ENCODE results near the gene GYPE. TPM values are rescaled to one million over a fixed set of nuclear protein-coding genes. Genes with fewer than 3 reads are reported as not detected.
"Not testable (repeated sequence)": the region's sequence is repeated elsewhere in the genome, so short reads cannot be mapped to it uniquely, and the experiment has no call there.

Gene GYPE
- total RNA-seq, 4 donors from 2014 or later: 0.35 to 1.2 (median 0.47) TPM; not detected in 1

DNA sequence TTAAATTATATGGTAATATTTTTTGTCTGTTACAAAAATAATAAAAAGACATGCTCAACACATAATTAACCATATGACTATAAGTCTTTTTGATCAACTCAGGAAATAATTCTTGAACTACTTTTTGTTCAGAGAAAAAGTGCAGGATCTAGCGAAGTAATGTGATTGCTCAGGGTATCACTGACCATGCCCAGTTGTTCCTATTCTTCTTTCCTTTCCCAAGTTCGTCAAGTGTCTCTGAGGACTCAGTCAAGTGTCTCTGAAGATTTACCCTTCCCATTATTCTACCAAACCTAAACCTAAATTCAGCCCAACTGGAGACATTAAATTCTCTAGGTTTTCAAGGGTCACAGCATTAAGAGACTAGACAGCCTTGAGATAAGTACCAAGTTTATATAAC, 5.5 kb upstream of the GYPE start:
- H3K27me3 ChIP-seq, ATAC-seq, H3K36me3 ChIP-seq, H3K27ac ChIP-seq, H3K9me3 ChIP-seq, H3K4me1 ChIP-seq: not testable (repeated sequence)
- 56 to 80% methylated on average over 2 of the region's 2 CpGs for WGBS, 2 donors (ENCODE audit: low coverage in 1 of 2)
- H3K4me3 ChIP-seq: peak overlapping the region in 1 of 2 donors; percentile 52

DNA sequence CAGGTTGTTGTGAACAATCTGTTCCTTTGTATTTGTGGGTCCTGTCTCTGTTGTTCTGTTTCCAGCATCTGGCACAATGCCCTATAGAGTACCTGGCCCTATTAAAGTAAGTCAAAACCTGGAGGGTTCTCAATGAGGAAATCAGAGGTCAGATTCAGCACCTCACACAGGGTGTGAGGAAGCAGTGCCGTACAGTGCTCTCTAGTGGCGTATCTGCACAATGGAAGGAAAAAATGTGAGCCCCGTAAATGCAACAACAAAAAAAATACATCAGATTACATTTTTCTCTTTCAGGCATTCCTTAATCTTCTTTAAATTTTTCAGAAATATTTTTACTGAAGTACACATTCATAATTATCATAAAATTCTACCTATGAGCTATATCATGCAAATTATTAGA, 2.5 kb upstream of the GYPE start:
- TF ChIP-seq, protein P1, sequence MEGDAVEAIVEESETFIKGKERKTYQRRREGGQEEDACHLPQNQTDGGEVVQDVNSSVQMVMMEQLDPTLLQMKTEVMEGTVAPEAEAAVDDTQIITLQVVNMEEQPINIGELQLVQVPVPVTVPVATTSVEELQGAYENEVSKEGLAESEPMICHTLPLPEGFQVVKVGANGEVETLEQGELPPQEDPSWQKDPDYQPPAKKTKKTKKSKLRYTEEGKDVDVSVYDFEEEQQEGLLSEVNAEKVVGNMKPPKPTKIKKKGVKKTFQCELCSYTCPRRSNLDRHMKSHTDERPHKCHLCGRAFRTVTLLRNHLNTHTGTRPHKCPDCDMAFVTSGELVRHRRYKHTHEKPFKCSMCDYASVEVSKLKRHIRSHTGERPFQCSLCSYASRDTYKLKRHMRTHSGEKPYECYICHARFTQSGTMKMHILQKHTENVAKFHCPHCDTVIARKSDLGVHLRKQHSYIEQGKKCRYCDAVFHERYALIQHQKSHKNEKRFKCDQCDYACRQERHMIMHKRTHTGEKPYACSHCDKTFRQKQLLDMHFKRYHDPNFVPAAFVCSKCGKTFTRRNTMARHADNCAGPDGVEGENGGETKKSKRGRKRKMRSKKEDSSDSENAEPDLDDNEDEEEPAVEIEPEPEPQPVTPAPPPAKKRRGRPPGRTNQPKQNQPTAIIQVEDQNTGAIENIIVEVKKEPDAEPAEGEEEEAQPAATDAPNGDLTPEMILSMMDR (IDR thresholded peaks at IDR 0.05): peak in 1 of 4 experiments; percentile 40
- 29 to 35% methylated on average over 3 of the region's 3 CpGs for WGBS, 2 donors (ENCODE audit: low coverage in 1 of 2)
- ATAC-seq: not testable (repeated sequence)

GRCh38 chr4:143904431-143904830, 928 bp downstream of the GYPE start:
- H3K36me3 ChIP-seq, H3K4me1 ChIP-seq, H3K4me3 ChIP-seq, H3K9me3 ChIP-seq, H3K27me3 ChIP-seq, ATAC-seq, H3K27ac ChIP-seq: not testable (repeated sequence)

More for the DNA sequence above, 2.5 kb upstream of the GYPE start:
- not testable (repeated sequence) for H3K36me3 ChIP-seq, H3K4me3 ChIP-seq, H3K9me3 ChIP-seq, H3K27me3 ChIP-seq, H3K4me1 ChIP-seq, H3K27ac ChIP-seq

DNA sequence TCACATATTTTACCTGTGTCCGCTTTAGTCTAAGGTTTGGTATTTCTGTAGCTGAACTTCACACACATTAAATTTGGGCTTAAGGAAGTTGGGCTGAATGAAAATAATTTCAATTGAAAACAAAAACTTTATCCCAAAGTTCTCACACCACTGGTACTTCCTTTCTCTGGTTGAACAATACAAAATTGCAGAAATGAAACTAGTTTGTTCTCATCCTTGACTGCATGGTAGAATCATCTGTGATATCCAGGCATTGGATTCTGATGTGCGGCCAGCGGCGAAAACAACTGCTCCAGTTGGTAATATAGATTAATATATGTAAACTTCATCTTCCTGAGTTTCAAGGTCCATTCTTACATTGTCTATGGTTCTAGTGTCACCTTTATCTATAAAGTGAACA, 15.0 kb downstream of the GYPE start:
- not testable (repeated sequence) for H3K27me3 ChIP-seq, H3K9me3 ChIP-seq, ATAC-seq, H3K27ac ChIP-seq, H3K4me1 ChIP-seq, H3K4me3 ChIP-seq, H3K36me3 ChIP-seq
- 0 to 66% methylated on average over 1 to 4 of the region's 4 CpGs for WGBS, 2 donors (ENCODE audit: low coverage in 1 of 2)

DNA sequence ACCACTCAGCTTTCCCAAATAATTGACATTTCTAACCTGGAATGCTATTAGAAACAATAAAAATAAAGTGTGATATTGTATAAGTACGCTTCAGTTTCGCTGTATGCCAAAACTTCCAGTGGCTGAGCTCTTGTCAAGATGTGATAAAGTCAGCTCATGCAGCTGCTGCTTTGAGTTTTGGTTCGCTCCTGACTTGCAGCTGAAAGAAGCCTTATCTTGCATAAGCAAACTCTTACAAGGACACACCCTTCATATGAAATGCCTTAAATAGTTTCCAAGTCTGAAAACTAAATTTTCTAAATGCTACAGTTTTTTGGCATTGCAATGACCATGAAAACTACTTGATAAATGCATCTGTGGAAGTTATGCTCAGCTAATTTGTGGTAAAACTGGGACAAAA, 17.2 kb downstream of the GYPE start:
- no CpG with 5 or more reads among the region's 3 CpGs for WGBS, 2 donors (ENCODE audit: low coverage in 1 of 2)
- H3K9me3 ChIP-seq, ATAC-seq, H3K4me1 ChIP-seq, H3K27me3 ChIP-seq, H3K4me3 ChIP-seq, H3K36me3 ChIP-seq, H3K27ac ChIP-seq: not testable (repeated sequence)

DNA sequence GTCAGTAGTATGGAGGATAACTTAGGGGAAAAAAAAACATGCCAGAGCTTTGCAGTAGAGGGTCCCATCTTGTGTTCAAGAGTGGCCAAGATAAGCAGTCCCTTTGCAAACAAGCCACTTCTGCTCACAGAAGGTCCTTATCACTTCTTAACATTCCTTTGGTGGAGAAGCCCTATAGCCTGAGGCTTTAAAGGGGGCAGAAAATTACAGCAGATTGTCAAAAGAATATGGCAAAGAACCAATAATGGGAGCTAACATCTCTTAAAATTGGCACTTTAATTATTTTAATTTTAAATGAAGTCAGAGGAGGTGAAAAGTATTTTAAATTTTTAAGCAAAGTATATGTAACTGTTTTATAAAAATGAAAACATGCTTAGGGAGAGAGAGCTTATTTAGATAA, 20.4 kb downstream of the GYPE start:
- not testable (repeated sequence) for H3K9me3 ChIP-seq, H3K36me3 ChIP-seq, H3K4me1 ChIP-seq, H3K27me3 ChIP-seq, H3K4me3 ChIP-seq, ATAC-seq, H3K27ac ChIP-seq

- H3K36me3 ChIP-seq: no peaks in the 10 kb centered on the region
- ATAC-seq: no peak
- H3K4me1 ChIP-seq: no peaks in the 10 kb centered on the region
- no peak for TF ChIP-seq POLR2A (IDR thresholded peaks at IDR 0.05)
- no peak for TF ChIP-seq EP300 (IDR thresholded peaks at IDR 0.05)
- TF ChIP-seq, protein P1 (IDR thresholded peaks at IDR 0.05): no peak
- TF ChIP-seq POLR2AphosphoS5 (IDR thresholded peaks at IDR 0.05): no peak
- H3K4me3 ChIP-seq: no peak overlapping the region
- no peaks in the 10 kb centered on the region for H3K27me3 ChIP-seq
- no peaks in the 10 kb centered on the region for H3K9me3 ChIP-seq
- H3K27ac ChIP-seq: no peak overlapping the region
Measured at GRCh38 chr4:143883529-143883928, 21.8 kb downstream of the GYPE start.

- TF ChIP-seq EP300 (IDR thresholded peaks at IDR 0.05) (no peak), POLR2A (IDR thresholded peaks at IDR 0.05) (no peak), POLR2AphosphoS5 (IDR thresholded peaks at IDR 0.05) (no peak)
- TF ChIP-seq, protein P1 (IDR thresholded peaks at IDR 0.05): no peak
- no peak for ATAC-seq
- no peak overlapping the region for H3K27ac ChIP-seq
- H3K36me3 ChIP-seq: no peaks in the 10 kb centered on the region
- 57 to 79% methylated on average over 1 to 4 of the region's 4 CpGs for WGBS, 2 donors (ENCODE audit: low coverage in 1 of 2)
- H3K4me1 ChIP-seq: no peaks in the 10 kb centered on the region
- H3K9me3 ChIP-seq: no peaks in the 10 kb centered on the region
- no peaks in the 10 kb centered on the region for H3K27me3 ChIP-seq
- H3K4me3 ChIP-seq: no peak overlapping the region
Measured at GRCh38 chr4:143882892-143883291, 22.5 kb downstream of the GYPE start.

DNA sequence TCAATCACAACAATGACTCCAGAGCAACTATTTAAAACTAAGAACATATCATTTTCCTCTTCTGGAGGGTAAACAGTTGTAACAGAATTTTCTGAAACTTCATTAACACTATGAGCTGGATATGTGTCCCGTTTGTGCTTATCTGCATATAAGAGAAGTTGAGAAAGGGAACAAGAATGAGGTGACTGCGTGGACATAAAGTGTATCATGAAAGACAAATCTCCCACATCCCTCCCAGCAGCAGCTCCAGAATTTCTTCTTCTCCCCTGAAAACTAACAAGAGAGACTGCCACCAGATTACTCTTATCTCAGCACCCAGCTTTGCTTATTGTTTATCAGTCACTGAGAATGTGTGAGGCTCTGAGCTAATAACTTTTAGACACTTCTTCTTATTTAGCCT, 25.8 kb downstream of the GYPE start:
- not testable (repeated sequence) for H3K4me1 ChIP-seq, H3K27me3 ChIP-seq, H3K9me3 ChIP-seq, H3K36me3 ChIP-seq, H3K27ac ChIP-seq, H3K4me3 ChIP-seq, ATAC-seq
- WGBS, 2 donors (ENCODE audit: low coverage in 1 of 2): 51 to 67% methylated on average over 2 of the region's 2 CpGs

DNA sequence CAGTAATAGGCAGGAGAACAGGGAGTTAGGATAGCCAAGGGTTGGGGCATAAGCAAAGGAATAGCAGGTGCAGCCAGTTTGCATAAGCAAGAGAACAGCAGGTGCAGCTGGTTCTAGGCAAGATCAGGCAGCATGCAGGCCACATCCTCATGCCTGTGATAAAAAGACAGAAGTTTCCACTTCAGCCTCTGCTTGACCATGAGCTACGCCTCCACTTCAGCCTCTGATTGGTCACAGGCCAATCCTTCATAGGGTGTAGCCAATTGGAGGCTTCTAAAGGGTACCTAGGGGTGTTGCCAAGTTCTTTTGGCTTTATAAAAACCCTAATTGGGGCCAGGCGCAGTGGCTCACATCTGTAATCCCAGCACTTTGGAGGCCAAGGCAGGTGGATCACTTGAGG, 30.0 kb downstream of the GYPE start:
- H3K4me3 ChIP-seq, H3K9me3 ChIP-seq, H3K4me1 ChIP-seq, H3K27me3 ChIP-seq, ATAC-seq, H3K36me3 ChIP-seq, H3K27ac ChIP-seq: not testable (repeated sequence)
- 100% methylated on average over 1 of the region's 2 CpGs; no CpG with 5 or more reads in 1 of the 2 donors for WGBS, 2 donors (ENCODE audit: low coverage in 1 of 2)
